Spleen (tissue), 11 donors: Measurements from ENCODE around the gene FAM222B. TPM values are rescaled to one million over a fixed set of nuclear protein-coding genes. Genes with fewer than 3 reads are reported as not detected.
"Not testable (repeated sequence)": the region's sequence is repeated elsewhere in the genome, so short reads cannot be mapped to it uniquely, and the experiment has no call there.

Experiments
- DNase-seq: peaks from one replicate; pipeline ENCODE4 v3.0.0-alpha.2; 2020
- H3K27ac ChIP-seq, 8 donors: fragments of 200-600 bp; sonication (generic) in 7 of 8; 1 replicate in 4 of 8; 2 replicates in 4 of 8; pipeline versions ENCODE4 v1.5.0 to v1.8.0; 2016 to 2021; ENCODE audit warnings: inconsistent platforms in 4 of 8, mild to moderate bottlenecking in 4 of 8, moderate library complexity in 1 of 8
- H3K27me3 ChIP-seq, 7 donors: fragments of 200-600 bp; sonication (generic) in 6 of 7; replicated peaks in 1 of 7; 1 replicate in 4 of 7; 2 replicates in 3 of 7; pipeline versions ENCODE4 v1.5.0 to v1.8.0; 2016 to 2021; ENCODE audit warnings: inconsistent platforms in 3 of 7, mild to moderate bottlenecking in 1 of 7
- H3K36me3 ChIP-seq, 6 donors: fragments of 200-600 bp; sonication (generic) in 5 of 6; 1 replicate in 4 of 6; 2 replicates in 2 of 6; pipeline versions ENCODE4 v1.5.0 to v1.8.0; 2016 to 2021; ENCODE audit warnings: inconsistent platforms in 2 of 6
- H3K4me1 ChIP-seq, 6 donors: fragments of 200-600 bp; sonication (generic) in 5 of 6; 1 replicate in 3 of 6; 2 replicates in 3 of 6; pipeline versions ENCODE4 v1.5.0 to v1.8.0; 2016 to 2021; ENCODE audit warnings: inconsistent platforms in 3 of 6
- H3K4me3 ChIP-seq, 8 donors: fragments of 200-600 bp; sonication (generic) in 7 of 8; 1 replicate in 4 of 8; 2 replicates in 4 of 8; pipeline versions ENCODE4 v1.5.0 to v1.8.0; 2016 to 2021; ENCODE audit warnings: inconsistent platforms in 4 of 8, mild to moderate bottlenecking in 4 of 8, moderate library complexity in 2 of 8
- H3K9me3 ChIP-seq, 8 donors: fragments of 200-600 bp; sonication (generic) in 7 of 8; 1 replicate in 4 of 8; 2 replicates in 4 of 8; pipeline versions ENCODE4 v1.5.0 to v1.8.0; 2016 to 2021; ENCODE audit warnings: inconsistent platforms in 4 of 8
- CTCF ChIP-seq, 11 experiments: fragments of 200-600 bp in 7 of 11; fragments of 450-650 bp in 4 of 11; sonication (generic) in 4 of 11; IDR thresholded peaks in 8 of 11; conservative IDR thresholded peaks in 3 of 11; 1 replicate in 7 of 11; 2 replicates in 4 of 11; pipeline versions ENCODE4 v1.4.0 to v1.8.0; 2016 to 2021; ENCODE audit warnings: antibody characterized with exemption in 11 of 11, inconsistent platforms in 4 of 11, mild to moderate bottlenecking in 1 of 11
- POLR2A ChIP-seq, 3 donors: fragments of 450-650 bp; IDR thresholded peaks; one replicate each; pipeline ENCODE4 v1.5.1; 2017; ENCODE audit warnings: antibody characterized with exemption in 3 of 3, mild to moderate bottlenecking in 1 of 3
- POLR2AphosphoS5 ChIP-seq, 3 donors: sonication (generic); formaldehyde crosslinking; IDR thresholded peaks; one replicate each; pipeline ENCODE4 v1.5.1; 2017; ENCODE audit warnings: antibody characterized with exemption in 3 of 3
- WGBS, 5 donors: extraction: QIAGEN DNeasy Blood & Tissue Kit in 3 of 5; methylation state at CpG; one replicate each; pipeline versions ENCODE4 v1.1.5 to v1.1.7; 2013 to 2018; 5-methylcytosine and 5-hydroxymethylcytosine counted together
- intact Hi-C: fragments of 100-400 bp; cut with DNase I; formaldehyde crosslinking; loops from one replicate; pipeline ENCODE4 v1.15.0; 2023; ENCODE audit warnings: low total_unique reads
- polyA plus RNA-seq, 3 donors: library from polyadenylated mRNA; stranded (reverse); fragments of 200-250 nt; gene quantifications; one replicate each; pipeline ENCODE4 v1.2.1, GENCODE V29; 2013
- total RNA-seq, 7 donors: library from RNA; depleted of rRNA in 3 of 7; stranded (reverse); fragments of >200 nt in 3 of 7; fragmentation: NEBNext Ultra II Directional in 4 of 7; extraction: Animal tissue kit (Norgen Biotek cat#: 25700) in 4 of 7; gene quantifications; one replicate each; pipeline versions ENCODE4 v1.1.0 to v1.2.1, GENCODE V29; 2016 to 2021
- donor health status: healthy with polysubstance abuse.
- donor health status: DM: no; HTN: no; CAD: no; lungs with moderate emphysema.
- donor health status: DM: no; HTN: no; CAD: no.
- donor health status: Bipolar disorder and iron deficiency.
- donor health status: healthy.
- donor health status: DM: no; HTN: no; CAD: no.
- donor health status: DM: yes; HTN: yes; CAD: no.

The FAM222B gene
- total and polyA plus RNA-seq, 10 donors, result 2.9 to 23.6 (median 15.0) TPM

GRCh38 chr17:28724500-28725165 is 118.0 kb downstream of the FAM222B start:
- H3K4me1 ChIP-seq, result peaks cover 40 to 93% (median 83%) of the 10 kb centered on the region in 6 donors

GRCh38 chr17:28723836-28724499 is 118.6 kb downstream of the FAM222B start:
- Histone ChIP-seq H3K27ac (peak overlapping the region in 1 of 8 donors; percentile 98), H3K4me1 (peaks cover 42 to 91% (median 81%) of the 10 kb centered on the region in 6 donors), H3K36me3 (peaks cover 0 to 46% (median 37%) of the 10 kb centered on the region in 6 donors)
- intact Hi-C loops, H3K9me3 ChIP-seq, H3K4me3 ChIP-seq, H3K27me3 ChIP-seq, DNase-seq: not testable (repeated sequence)
- 75 to 86% (median 81%) methylated on average over 4 of the region's 4 CpGs for WGBS, 5 donors

More at GRCh38 chr17:28724500-28725165, 118.0 kb downstream of the FAM222B start:
- WGBS, 5 donors, result 72 to 86% (median 79%) methylated on average over 10 of the region's 10 CpGs
- TF ChIP-seq CTCF (IDR thresholded peaks at IDR 0.05 in 8 of 11, conservative IDR thresholded peaks at IDR 0.05 in 3 of 11) (no peak), POLR2A (IDR thresholded peaks at IDR 0.05) (no peak), POLR2AphosphoS5 (IDR thresholded peaks at IDR 0.05) (no peak)
- Histone ChIP-seq H3K27me3 (no peaks in the 10 kb centered on the region), H3K4me3 (peak overlapping the region in 1 of 8 donors; percentile 78), H3K9me3 (no peaks in the 10 kb centered on the region), H3K27ac (peak overlapping the region in 6 of 8 donors; percentile 96 to 99 (median 98)), H3K36me3 (peaks cover 0 to 46% (median 37%) of the 10 kb centered on the region in 6 donors)
- DNase-seq, result no peak
- intact Hi-C loops, result no loop called here

GRCh38 chr17:28723159-28723835 is 119.3 kb downstream of the FAM222B start:
- WGBS, 5 donors, result 70 to 85% (median 76%) methylated on average over 6 of the region's 6 CpGs
- Histone ChIP-seq H3K27ac (no peak overlapping the region), H3K4me1 (peaks cover 49 to 94% (median 86%) of the 10 kb centered on the region in 6 donors), H3K4me3 (no peak overlapping the region), H3K36me3 (peaks cover 0 to 46% (median 37%) of the 10 kb centered on the region in 6 donors), H3K9me3 (no peaks in the 10 kb centered on the region), H3K27me3 (no peaks in the 10 kb centered on the region)
- intact Hi-C loops, result no loop called here
- no peak for DNase-seq
- no peak for TF ChIP-seq POLR2AphosphoS5 (IDR thresholded peaks at IDR 0.05)
- no peak for TF ChIP-seq POLR2A (IDR thresholded peaks at IDR 0.05)

GRCh38 chr17:28722417-28723158 is 120.0 kb downstream of the FAM222B start:
- 72 to 79% (median 76%) methylated on average over 7 of the region's 7 CpGs for WGBS, 5 donors
- Histone ChIP-seq H3K27ac (peak overlapping the region in 3 of 8 donors; percentile 56 to 92 (median 90)), H3K9me3 (no peaks in the 10 kb centered on the region), H3K36me3 (peaks cover 0 to 46% (median 37%) of the 10 kb centered on the region in 6 donors), H3K4me1 (peaks cover 52 to 94% (median 87%) of the 10 kb centered on the region in 6 donors), H3K27me3 (peaks cover 0 to 5% (median 1%) of the 10 kb centered on the region in 7 donors), H3K4me3 (peak overlapping the region in 3 of 8 donors; percentile 15 to 99 (median 79))
- DNase-seq, result no peak
- TF ChIP-seq POLR2AphosphoS5 (IDR thresholded peaks at IDR 0.05) (no peak), CTCF (IDR thresholded peaks at IDR 0.05 in 8 of 11, conservative IDR thresholded peaks at IDR 0.05 in 3 of 11) (no peak), POLR2A (IDR thresholded peaks at IDR 0.05) (no peak)
- intact Hi-C loops, result no loop called here

- Histone ChIP-seq H3K4me3 (peak overlapping the region; percentile 72 to 99 (median 91)), H3K27ac (peak overlapping the region in 5 of 8 donors; percentile 86 to 92 (median 90)), H3K4me1 (peaks cover 50 to 95% (median 86%) of the 10 kb centered on the region in 6 donors), H3K36me3 (peaks cover 0 to 46% (median 37%) of the 10 kb centered on the region in 6 donors), H3K27me3 (peaks cover 0 to 18% (median 11%) of the 10 kb centered on the region in 7 donors)
- WGBS, 5 donors, result 32 to 44% (median 34%) methylated on average over 19 of the region's 19 CpGs
- DNase-seq, H3K9me3 ChIP-seq, intact Hi-C loops: not testable (repeated sequence)
Observed at GRCh38 chr17:28720997-28721329, 121.6 kb downstream of the FAM222B start.
